Neural progenitor cell (in vitro differentiated cells): ENCODE results near the gene R3HCC1L.

Source experiments
- EZH2 ChIP-seq: fragments of 200-600 bp; sonication (generic); IDR thresholded peaks from 2 replicates; pipeline ENCODE4 v1.6.1; 2017; ENCODE audit warnings: antibody characterized with exemption, mild to moderate bottlenecking, moderate library complexity
- EZH2phosphoT487 ChIP-seq: fragments of 200-600 bp; sonication (generic); IDR thresholded peaks from 2 replicates; pipeline ENCODE4 v1.6.1; 2017; ENCODE audit warnings: antibody characterized with exemption
- TF ChIP-seq, protein P1 (sequence below): fragments of 200-600 bp; sonication (generic); IDR thresholded peaks from 2 replicates; pipeline ENCODE4 v1.5.1; 2017; ENCODE audit warnings: antibody characterized with exemption, mild to moderate bottlenecking

DNA sequence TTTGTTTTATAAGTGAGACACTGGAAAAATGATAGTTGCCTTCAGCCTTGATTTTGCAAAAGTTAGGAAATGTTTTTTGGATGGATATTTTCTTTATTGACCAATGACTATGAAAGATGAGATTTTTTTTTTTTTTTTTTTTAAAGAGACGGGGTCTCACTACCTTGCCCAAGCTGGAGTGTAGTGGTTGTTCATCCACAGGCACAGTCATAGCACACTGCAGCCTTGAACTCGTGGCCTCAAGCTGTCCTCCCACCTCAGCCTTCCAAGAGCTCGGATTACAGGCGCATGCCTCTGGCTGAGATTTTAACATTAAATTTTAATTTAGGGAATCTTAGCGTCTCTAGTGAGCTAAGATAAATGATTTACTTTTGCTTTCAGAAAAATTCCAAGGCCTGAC is 67.3 kb downstream of the R3HCC1L start:
- TF ChIP-seq, protein P1, sequence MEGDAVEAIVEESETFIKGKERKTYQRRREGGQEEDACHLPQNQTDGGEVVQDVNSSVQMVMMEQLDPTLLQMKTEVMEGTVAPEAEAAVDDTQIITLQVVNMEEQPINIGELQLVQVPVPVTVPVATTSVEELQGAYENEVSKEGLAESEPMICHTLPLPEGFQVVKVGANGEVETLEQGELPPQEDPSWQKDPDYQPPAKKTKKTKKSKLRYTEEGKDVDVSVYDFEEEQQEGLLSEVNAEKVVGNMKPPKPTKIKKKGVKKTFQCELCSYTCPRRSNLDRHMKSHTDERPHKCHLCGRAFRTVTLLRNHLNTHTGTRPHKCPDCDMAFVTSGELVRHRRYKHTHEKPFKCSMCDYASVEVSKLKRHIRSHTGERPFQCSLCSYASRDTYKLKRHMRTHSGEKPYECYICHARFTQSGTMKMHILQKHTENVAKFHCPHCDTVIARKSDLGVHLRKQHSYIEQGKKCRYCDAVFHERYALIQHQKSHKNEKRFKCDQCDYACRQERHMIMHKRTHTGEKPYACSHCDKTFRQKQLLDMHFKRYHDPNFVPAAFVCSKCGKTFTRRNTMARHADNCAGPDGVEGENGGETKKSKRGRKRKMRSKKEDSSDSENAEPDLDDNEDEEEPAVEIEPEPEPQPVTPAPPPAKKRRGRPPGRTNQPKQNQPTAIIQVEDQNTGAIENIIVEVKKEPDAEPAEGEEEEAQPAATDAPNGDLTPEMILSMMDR, result no peak
- TF ChIP-seq EZH2phosphoT487 (no peak), EZH2 (no peak)
